HG03108 (cell line): ENCODE measurements around the gene OCLN.
"Not testable (repeated sequence)": the region's sequence is repeated elsewhere in the genome, so short reads cannot be mapped to it uniquely, and the experiment has no call there.

Source experiments
- ATAC-seq: cut with Tn5 transposase; IDR thresholded peaks from one replicate; pipeline ENCODE4 v1.9.1; 2021; ENCODE audit warnings: moderate library complexity; ENCODE audit not compliant: unreplicated experiment

Gene OCLN

GRCh38 chr5:69527128-69527770, 34.7 kb downstream of the OCLN start:
- ATAC-seq, result no peak

- no peak for ATAC-seq
These were observed 35.4 kb downstream of the OCLN start for GRCh38 chr5:69528035-69528434.

GRCh38 chr5:69528609-69529008, 36.0 kb downstream of the OCLN start:
- no peak for ATAC-seq

GRCh38 chr5:69530561-69531405, 38.2 kb downstream of the OCLN start:
- ATAC-seq, result no peak

GRCh38 chr5:69531406-69531801, 38.8 kb downstream of the OCLN start:
- ATAC-seq, result no peak

- not testable (repeated sequence) for ATAC-seq
These were observed 45.3 kb downstream of the OCLN start for GRCh38 chr5:69537911-69538310.

- not testable (repeated sequence) for ATAC-seq
These were observed 46.1 kb downstream of the OCLN start for GRCh38 chr5:69538735-69539134.

GRCh38 chr5:69541347-69541746, 48.8 kb downstream of the OCLN start:
- not testable (repeated sequence) for ATAC-seq

GRCh38 chr5:69542838-69543618, 50.4 kb downstream of the OCLN start:
- not testable (repeated sequence) for ATAC-seq

- ATAC-seq, result not testable (repeated sequence)
These were observed 52.0 kb downstream of the OCLN start for GRCh38 chr5:69544602-69545001.

- ATAC-seq, result peak; percentile 98
These were observed 67.3 kb downstream of the OCLN start, which contains the start of gene GTF2H2C for GRCh38 chr5:69559908-69560330. GTF2H2C (plus strand) TSS chr5:69560191; CDS start chr5:69565133, 4,942 bp downstream.

GRCh38 chr5:69560587-69561431, 68.2 kb downstream of the OCLN start:
- ATAC-seq, result not testable (repeated sequence)

GRCh38 chr5:69566172-69566571, 73.6 kb downstream of the OCLN start:
- not testable (repeated sequence) for ATAC-seq

GRCh38 chr5:69568072-69568471, 75.5 kb downstream of the OCLN start:
- not testable (repeated sequence) for ATAC-seq

GRCh38 chr5:69583356-69583755, 90.8 kb downstream of the OCLN start:
- ATAC-seq, result not testable (repeated sequence)

GRCh38 chr5:69596114-69596840, 103.7 kb downstream of the OCLN start:
- not testable (repeated sequence) for ATAC-seq

- ATAC-seq, result peak; percentile 88
These were observed 109.4 kb downstream of the OCLN start for GRCh38 chr5:69601947-69602346.

GRCh38 chr5:69606839-69607238, 114.2 kb downstream of the OCLN start:
- ATAC-seq, result not testable (repeated sequence)
